BE2C (cell line): ENCODE results near the gene KLF17.

Experiments
- DNase-seq: peaks from one replicate; pipeline ENCODE4 v3.0.0-alpha.2; 2020
- H3K27me3 ChIP-seq: fragments of 250-450 bp; sonication (Bioruptor Pico); 2 replicates; pipeline ENCODE4 v1.5.1; 2020; ENCODE audit warnings: mild to moderate bottlenecking
- H3K36me3 ChIP-seq: fragments of 250-450 bp; sonication (Bioruptor Pico); 2 replicates; pipeline ENCODE4 v1.5.1; 2020; ENCODE audit warnings: mild to moderate bottlenecking
- H3K4me1 ChIP-seq: fragments of 250-450 bp; sonication (Bioruptor Pico); 2 replicates; pipeline ENCODE4 v1.5.1; 2020
- H3K4me3 ChIP-seq: 2 replicates; pipeline ENCODE4 v1.5.1; 2011; ENCODE audit warnings: low read depth, low read length
- H3K9me3 ChIP-seq: fragments of 250-450 bp; sonication (Bioruptor Pico); 2 replicates; pipeline ENCODE4 v1.5.1; 2020
- CTCF ChIP-seq: IDR thresholded peaks from 2 replicates; pipeline ENCODE4 v1.5.1; 2012; ENCODE audit warnings: mild to moderate bottlenecking, low read depth, low read length

KLF17 gene

GRCh38 chr1:44152692-44153091 is 34.1 kb downstream of the KLF17 start:
- H3K36me3 ChIP-seq, result no peaks in the 10 kb centered on the region
- H3K27me3 ChIP-seq, result no peaks in the 10 kb centered on the region
- no peak for TF ChIP-seq CTCF
- H3K4me1 ChIP-seq, result no peaks in the 10 kb centered on the region
- H3K9me3 ChIP-seq, result no peaks in the 10 kb centered on the region
- H3K4me3 ChIP-seq, result no peak overlapping the region
- DNase-seq, result no peak

GRCh38 chr1:44154049-44154448 is 35.4 kb downstream of the KLF17 start:
- H3K4me3 ChIP-seq, result no peak overlapping the region
- TF ChIP-seq CTCF, result no peak
- no peaks in the 10 kb centered on the region for H3K27me3 ChIP-seq
- no peaks in the 10 kb centered on the region for H3K9me3 ChIP-seq
- H3K4me1 ChIP-seq, result no peaks in the 10 kb centered on the region
- no peaks in the 10 kb centered on the region for H3K36me3 ChIP-seq
- no peak for DNase-seq

GRCh38 chr1:44157903-44158302 is 39.3 kb downstream of the KLF17 start:
- no peak for TF ChIP-seq CTCF
- no peak overlapping the region for H3K4me3 ChIP-seq
- DNase-seq, result no peak

GRCh38 chr1:44158871-44159270 is 40.2 kb downstream of the KLF17 start:
- Histone ChIP-seq H3K36me3 (no peaks in the 10 kb centered on the region), H3K9me3 (no peaks in the 10 kb centered on the region), H3K4me1 (no peaks in the 10 kb centered on the region), H3K4me3 (no peak overlapping the region), H3K27me3 (no peaks in the 10 kb centered on the region)
- no peak for DNase-seq
- no peak for TF ChIP-seq CTCF

More at GRCh38 chr1:44157903-44158302, 39.3 kb downstream of the KLF17 start:
- Histone ChIP-seq H3K36me3 (no peaks in the 10 kb centered on the region), H3K27me3 (no peaks in the 10 kb centered on the region), H3K4me1 (no peaks in the 10 kb centered on the region), H3K9me3 (no peaks in the 10 kb centered on the region)

GRCh38 chr1:44161546-44161945 is 42.9 kb downstream of the KLF17 start:
- H3K36me3 ChIP-seq, result no peaks in the 10 kb centered on the region

GRCh38 chr1:44168520-44169098 is 50.0 kb downstream of the KLF17 start:
- no peaks in the 10 kb centered on the region for H3K4me1 ChIP-seq
- TF ChIP-seq CTCF, result no peak
- no peak for DNase-seq
- H3K4me3 ChIP-seq, result no peak overlapping the region
- no peaks in the 10 kb centered on the region for H3K36me3 ChIP-seq
- H3K27me3 ChIP-seq, result no peaks in the 10 kb centered on the region
- H3K9me3 ChIP-seq, result no peaks in the 10 kb centered on the region

More at GRCh38 chr1:44161546-44161945, 42.9 kb downstream of the KLF17 start:
- Histone ChIP-seq H3K27me3 (no peaks in the 10 kb centered on the region), H3K9me3 (no peaks in the 10 kb centered on the region), H3K4me3 (no peak overlapping the region), H3K4me1 (no peaks in the 10 kb centered on the region)
- no peak for TF ChIP-seq CTCF
- DNase-seq, result no peak
